Fibroblast of skin of back (primary cell): ENCODE data around the gene AUTS2.
"Not testable (repeated sequence)": the region's sequence is repeated elsewhere in the genome, so short reads cannot be mapped to it uniquely, and the experiment has no call there.

ENCODE experiments used
- DNase-seq: peaks from one replicate; pipeline ENCODE4 v3.0.0-alpha.2; 2013

Gene AUTS2

DNA sequence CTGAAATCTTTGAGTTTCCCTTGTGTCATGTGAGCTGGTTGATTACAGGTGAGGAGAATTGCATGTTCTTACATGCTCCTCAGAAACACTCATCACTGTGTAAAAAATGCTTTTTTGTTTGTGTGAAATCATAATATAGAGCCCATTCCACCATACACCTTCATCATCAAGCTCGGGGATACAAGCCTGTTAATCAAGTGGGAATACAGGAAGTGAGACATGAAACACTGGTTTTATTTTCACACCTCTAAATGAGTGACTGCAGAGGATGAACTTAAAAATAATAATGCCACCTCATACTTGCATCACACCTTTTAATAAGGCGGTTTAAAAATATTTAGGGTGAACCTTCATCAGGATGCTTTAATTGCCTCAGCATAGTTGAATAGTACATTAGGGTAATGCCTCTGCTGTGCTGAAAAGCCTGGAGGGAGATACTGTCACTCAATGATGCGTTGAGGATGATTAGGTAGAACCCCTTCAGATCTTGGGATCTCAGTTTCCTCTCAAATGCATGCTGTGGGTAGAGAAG is 164.6 kb downstream of the AUTS2 start:
- DNase-seq = no peak

DNA sequence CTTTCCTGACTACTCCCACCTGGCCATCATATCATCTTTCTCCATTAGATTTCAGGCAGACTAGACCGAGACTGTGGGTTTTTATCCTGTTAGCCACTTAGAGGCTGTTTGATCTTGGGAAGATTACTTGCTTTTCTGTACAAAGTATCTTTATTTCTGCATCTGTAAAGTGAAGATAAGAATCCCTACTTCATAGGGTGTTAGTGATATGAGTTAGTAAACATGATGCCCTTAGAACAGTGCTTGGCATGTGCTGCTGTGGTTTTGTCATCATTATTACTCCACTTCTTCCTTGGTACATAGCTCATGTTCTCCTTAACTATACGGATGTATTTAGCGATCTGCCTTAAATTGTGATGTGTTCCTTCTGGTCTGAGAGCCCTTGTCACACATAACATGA is 165.2 kb downstream of the AUTS2 start:
- no peak for DNase-seq

DNA sequence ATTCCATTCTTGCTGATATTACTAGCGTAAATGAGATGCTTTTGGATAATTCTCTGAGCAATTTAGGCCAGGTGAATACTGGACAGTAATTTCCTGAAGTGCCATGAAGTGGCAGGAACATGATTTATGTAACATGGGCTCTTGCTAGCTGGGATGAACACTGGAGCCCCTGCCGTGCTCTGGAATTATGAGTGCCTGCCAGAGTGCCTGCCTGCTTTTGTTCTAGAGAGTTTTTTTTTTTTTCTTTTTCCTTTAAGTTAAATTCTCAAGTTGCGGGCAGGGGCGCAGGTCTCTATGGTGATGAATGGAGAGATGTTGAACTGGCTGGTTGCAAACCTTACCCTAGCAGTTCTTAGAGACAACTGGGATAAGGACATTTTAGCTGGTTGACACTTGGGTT is 165.9 kb downstream of the AUTS2 start:
- no peak for DNase-seq

DNA sequence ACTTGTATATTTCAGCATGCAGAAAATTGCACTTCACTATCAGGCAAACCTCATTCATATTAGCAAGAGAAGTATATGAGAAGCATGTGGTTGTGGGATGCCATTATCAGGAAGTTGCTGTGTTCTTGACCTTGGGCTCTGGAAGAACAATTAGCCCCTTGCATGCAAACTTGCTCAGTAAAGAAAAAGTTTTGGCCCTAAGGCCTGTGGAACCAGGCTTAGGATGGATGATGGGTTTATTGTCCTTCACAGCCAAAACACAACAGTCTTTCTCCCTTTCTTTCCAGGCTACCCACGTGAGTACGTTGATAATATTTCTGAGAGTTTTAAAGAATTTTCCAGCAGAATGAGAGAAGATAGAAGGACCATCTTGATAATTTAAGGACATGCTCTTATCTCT is 166.4 kb downstream of the AUTS2 start:
- no peak for DNase-seq

- DNase-seq = no peak
These were observed 167.6 kb downstream of the AUTS2 start for GRCh38 chr7:69765879-69766278.

DNA sequence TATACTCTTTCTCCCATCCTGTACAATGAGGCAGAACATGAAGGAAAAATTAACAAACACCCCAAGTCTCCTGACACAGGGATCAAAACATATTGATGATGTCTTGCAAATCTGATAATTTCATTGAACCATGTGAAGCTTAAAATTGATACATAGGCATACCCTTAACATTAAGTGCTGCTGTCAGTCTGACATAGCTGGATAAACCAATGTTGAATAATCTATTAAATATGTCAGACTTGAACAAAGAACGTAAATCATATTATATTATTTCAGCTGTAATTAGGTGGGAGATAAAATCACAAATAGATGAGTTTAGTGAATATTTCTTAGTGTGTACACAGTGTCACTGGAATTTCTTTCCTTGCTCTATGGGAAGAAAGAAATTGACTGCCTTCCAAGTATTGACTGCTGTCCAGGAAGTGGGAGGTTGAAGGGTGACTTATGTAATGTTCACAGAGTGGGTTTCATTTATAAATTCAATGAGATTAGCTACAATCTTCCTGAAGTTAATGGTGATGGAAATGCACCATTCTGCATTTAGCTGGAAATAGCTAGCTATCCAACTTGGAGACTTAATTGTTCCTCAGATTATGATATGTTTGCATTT is 170.8 kb downstream of the AUTS2 start:
- no peak for DNase-seq

DNA sequence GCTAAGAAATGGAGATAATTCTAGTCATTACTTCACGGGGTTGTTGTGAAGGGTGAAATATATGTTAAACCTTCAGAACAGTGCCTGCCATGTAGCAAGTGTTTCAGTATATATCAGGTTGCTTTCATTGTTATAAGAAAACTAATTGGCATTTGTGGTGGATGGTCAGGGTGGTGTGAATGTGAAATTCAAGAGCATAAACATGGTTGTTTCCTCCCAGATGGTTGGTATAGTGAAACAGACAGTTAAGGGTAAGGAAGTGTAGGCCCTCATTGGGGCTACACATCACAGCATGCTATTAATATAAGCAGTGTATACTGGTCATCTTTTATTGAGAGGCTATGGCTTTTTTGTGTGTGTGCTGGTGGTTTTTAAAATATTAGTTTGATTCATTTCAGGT is 171.6 kb downstream of the AUTS2 start:
- DNase-seq = no peak

GRCh38 chr7:69770613-69771012 is 172.3 kb downstream of the AUTS2 start:
- DNase-seq = no peak

DNA sequence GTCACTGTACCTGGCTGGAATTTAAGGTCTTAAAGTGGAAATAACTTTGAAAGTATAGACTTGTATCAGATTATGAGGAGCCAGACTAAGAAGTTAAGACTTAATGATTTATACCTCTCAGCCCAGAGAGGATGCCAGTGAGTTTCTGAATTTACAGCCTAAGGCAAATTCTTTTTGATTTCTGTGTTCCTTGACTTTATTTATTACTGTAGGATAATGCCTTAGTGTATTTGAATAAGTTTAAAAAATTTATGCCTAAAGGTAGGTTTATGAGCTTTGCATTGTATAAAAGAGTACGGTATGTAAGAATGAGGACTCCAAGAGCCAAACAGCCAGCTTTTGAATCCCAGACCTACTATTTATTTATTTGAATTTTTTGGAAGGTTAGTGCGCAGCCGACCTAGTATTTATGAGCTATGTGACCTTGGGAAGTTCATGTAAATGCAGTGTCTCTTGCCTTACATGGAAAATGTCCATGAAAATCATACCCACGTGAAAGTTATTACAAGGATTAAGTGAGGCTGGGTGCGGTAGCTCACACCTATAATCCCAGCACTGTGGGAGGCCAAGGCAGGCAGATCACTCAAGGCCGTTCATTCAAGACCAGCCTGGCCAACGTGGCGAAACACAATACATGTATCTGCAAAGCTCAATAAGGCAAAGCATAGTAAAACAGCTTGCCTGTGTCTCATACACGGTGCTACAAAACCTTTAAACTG is 174.6 kb downstream of the AUTS2 start:
- DNase-seq = no peak

- no peak for DNase-seq
These were observed 175.4 kb downstream of the AUTS2 start for GRCh38 chr7:69773535-69774225.

GRCh38 chr7:69775231-69775771 is 177.0 kb downstream of the AUTS2 start:
- DNase-seq = peak; percentile 86

GRCh38 chr7:69776611-69777010 is 178.3 kb downstream of the AUTS2 start:
- DNase-seq = peak; percentile 84

GRCh38 chr7:69778138-69778537 is 179.9 kb downstream of the AUTS2 start:
- no peak for DNase-seq

DNA sequence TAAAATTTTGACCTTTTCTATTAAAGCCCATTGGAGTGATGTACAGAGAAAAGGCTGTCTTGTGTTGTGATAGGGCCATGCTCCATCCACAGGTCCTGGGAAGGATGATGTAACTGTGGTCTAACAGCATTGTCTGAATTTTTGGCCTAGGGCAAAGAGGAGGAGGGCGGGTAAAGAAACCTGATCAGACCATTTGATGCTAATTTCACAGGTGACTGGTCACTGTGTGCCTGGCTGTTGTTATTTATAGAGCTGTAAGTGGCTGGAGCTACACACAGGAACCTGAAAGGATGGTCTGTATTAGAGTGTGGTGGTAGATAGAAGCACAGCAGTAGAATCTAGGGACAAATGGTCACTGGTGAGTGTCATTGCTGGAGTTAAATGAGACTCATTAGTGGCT is 182.1 kb downstream of the AUTS2 start:
- DNase-seq = peak; percentile 47

- DNase-seq = peak; percentile 29
These were observed 183.2 kb downstream of the AUTS2 start for GRCh38 chr7:69781412-69781846.

DNA sequence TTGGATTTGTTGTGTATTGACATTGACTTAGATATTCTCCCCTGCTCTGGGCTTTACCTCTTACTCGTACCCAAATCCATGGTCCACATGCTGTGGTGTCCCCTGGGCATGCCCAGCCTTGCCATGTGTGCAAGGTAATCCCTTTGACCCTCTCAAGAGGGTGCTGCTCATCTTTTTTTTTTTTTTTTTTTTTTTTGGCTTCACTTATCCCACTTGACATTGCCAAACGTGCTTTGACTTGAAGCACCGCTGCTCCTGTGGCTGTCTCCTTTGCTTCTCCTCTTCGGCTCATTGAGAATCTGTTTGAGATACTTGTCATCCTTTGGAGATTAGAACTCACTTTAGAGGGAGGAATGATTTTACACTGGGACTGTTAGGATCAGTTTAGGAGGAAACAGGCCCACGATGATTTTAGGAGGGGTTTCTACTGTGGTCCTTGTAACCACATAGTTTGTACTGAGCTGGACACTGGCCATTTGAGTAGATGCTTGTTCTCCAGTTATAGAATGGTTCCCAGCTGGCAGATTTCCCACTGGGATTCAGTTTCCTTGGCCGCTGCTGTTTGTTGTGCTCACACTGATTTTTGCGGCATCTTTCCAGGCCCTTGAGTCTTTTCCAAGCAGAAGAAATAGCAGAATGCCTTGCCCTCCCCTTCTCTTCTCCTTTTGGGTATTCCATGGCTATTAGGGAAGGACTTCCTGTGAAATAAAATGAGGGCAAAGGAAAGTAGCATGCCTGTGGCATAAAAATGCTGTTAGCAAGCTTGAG is 184.8 kb downstream of the AUTS2 start:
- peak; percentile 39 for DNase-seq

GRCh38 chr7:69786130-69786529 is 187.9 kb downstream of the AUTS2 start:
- DNase-seq = not testable (repeated sequence)

- DNase-seq = no peak
These were observed 188.6 kb downstream of the AUTS2 start for GRCh38 chr7:69786730-69787395.

DNA sequence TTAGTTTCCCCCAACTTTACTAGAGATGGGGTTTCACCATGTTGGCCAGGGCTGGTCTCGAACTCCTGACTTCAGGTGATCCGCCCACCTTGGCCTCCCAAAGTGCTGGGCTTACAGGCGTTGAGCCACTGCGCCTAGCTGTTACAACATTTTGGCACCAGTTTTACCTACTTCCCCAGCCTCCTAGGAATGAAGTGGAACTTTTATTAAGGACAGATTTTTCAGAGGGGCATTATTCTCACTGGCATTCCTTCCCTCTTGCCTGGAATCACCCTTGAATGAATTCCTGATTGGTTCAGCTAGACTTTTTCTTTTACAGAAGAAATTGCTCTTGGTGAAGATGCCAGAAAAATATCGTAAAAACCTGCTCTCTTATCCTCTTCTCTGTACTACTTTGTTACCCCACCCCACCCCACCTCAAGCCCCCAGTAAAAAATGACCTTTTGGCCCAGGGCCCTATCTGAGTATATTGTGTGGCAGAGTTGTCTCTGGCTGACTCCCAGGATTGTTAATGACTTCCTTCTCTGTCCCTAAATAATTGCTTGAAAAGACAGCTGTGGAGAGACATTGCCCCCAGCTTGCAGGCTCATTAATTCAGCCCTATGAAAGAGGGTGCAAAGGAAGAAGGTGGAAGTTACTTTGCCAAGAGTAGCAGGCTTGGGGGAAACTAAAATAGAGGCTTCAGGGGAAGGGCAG is 189.6 kb downstream of the AUTS2 start:
- DNase-seq = no peak

- no peak for DNase-seq
These were observed 191.3 kb downstream of the AUTS2 start for GRCh38 chr7:69789563-69789962.
